ENCODE results near the gene LRTM1.

GRCh38 chr3:54957711-54958110, 29.9 kb upstream of the LRTM1 start:
- no peak for TF ChIP-seq CTCF (conservative IDR thresholded peaks at IDR 0.05; ENCODE audit: low read depth, low read length)
- TF ChIP-seq EZH2 (IDR thresholded peaks at IDR 0.05; ENCODE audit: low read length, unreplicated experiment): no peak
- no peak for TF ChIP-seq EZH2phosphoT487 (IDR thresholded peaks at IDR 0.05; ENCODE audit: borderline replicate concordance, low read length)
